OCI-LY7 (cell line): ENCODE data around the gene THYN1.

Experiments used
- EZH2phosphoT487 ChIP-seq: fragments of 200-600 bp; sonication (generic); IDR thresholded peaks from 2 replicates; pipeline ENCODE4 v1.6.1; 2018; ENCODE audit warnings: low read depth, borderline replicate concordance, mild to moderate bottlenecking, mixed run types, antibody characterized with exemption, low read length, moderate library complexity, mixed read lengths
- TF ChIP-seq, protein P1 (sequence below): fragments of 200-600 bp; sonication (generic); conservative IDR thresholded peaks from 2 replicates; pipeline ENCODE4 v1.5.1; 2014; ENCODE audit warnings: mild to moderate bottlenecking, antibody characterized with exemption, low read length, moderate library complexity, mixed read lengths

DNA sequence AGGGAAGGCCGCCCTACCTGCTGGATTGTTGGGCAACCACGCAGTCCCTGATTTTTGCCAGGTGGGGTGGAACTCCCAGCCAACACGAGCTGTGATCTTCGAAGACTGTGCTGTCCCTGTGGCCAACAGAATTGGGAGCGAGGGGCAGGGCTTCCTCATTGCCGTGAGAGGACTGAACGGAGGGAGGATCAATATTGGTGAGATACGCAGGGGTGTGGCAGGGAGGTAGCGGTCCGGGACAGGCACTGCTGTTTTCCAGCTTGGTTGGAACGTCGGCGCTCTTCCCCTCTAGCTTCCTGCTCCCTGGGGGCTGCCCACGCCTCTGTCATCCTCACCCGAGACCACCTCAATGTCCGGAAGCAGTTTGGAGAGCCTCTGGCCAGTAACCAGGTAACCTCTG is 7.8 kb upstream of the THYN1 start:
- TF ChIP-seq EZH2phosphoT487, result no peak
- TF ChIP-seq, protein P1, sequence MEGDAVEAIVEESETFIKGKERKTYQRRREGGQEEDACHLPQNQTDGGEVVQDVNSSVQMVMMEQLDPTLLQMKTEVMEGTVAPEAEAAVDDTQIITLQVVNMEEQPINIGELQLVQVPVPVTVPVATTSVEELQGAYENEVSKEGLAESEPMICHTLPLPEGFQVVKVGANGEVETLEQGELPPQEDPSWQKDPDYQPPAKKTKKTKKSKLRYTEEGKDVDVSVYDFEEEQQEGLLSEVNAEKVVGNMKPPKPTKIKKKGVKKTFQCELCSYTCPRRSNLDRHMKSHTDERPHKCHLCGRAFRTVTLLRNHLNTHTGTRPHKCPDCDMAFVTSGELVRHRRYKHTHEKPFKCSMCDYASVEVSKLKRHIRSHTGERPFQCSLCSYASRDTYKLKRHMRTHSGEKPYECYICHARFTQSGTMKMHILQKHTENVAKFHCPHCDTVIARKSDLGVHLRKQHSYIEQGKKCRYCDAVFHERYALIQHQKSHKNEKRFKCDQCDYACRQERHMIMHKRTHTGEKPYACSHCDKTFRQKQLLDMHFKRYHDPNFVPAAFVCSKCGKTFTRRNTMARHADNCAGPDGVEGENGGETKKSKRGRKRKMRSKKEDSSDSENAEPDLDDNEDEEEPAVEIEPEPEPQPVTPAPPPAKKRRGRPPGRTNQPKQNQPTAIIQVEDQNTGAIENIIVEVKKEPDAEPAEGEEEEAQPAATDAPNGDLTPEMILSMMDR, result no peak
